ENCODE data around the gene TMEM178B.

TMEM178B gene

GRCh38 chr7:141209454-141209853, 135.6 kb downstream of the TMEM178B start (continued):
- TF ChIP-seq, protein P1, sequence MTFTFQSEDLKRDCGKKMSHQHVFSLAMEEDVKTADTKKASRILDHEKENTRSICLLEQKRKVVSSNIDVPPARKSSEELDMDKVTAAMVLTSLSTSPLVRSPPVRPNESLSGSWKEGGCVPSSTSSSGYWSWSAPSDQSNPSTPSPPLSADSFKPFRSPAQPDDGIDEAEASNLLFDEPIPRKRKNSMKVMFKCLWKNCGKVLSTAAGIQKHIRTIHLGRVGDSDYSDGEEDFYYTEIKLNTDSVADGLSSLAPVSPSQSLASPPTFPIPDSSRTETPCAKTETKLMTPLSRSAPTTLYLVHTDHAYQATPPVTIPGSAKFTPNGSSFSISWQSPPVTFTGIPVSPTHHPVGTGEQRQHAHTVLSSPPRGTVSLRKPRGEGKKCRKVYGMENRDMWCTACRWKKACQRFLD (tag by site-specific recombination; IDR thresholded peaks at IDR 0.05) = no peak
- TF ChIP-seq ZNF596 (tag by site-specific recombination; IDR thresholded peaks at IDR 0.05) = no peak

- CTCF ChIA-PET = no interaction called here
- H3K4me1 ChIP-seq (ENCODE audit: control insufficient read depth, insufficient read depth, low read length) = no peaks in the 10 kb centered on the region
- no peak overlapping the region for H3K4me3 ChIP-seq (ENCODE audit: low read depth, low read length)
- peaks cover 0 to 3% of the 10 kb centered on the region in 2 experiments; a peak in 1 of 3 replicates for H3K36me3 ChIP-seq (ENCODE audit: control insufficient read depth in 2 of 2, insufficient read depth in 1 of 2, low read length in 2 of 2)
- no peaks in the 10 kb centered on the region for H3K9me3 ChIP-seq (ENCODE audit: control insufficient read depth, insufficient read depth, low read depth, low read length)
- POLR2A ChIA-PET = no interaction called here
- H3K27ac ChIP-seq (ENCODE audit: extremely low read depth, low read depth, low read length) = no peak overlapping the region
- TF ChIP-seq ZNF768 (tag by site-specific recombination; IDR thresholded peaks at IDR 0.05) = no peak
- TF ChIP-seq ZNF426 (tag by site-specific recombination; IDR thresholded peaks at IDR 0.05) = no peak
- no peak for TF ChIP-seq KLF10 (tag by site-specific recombination; IDR thresholded peaks at IDR 0.05)
- TF ChIP-seq ZNF175 (tag by site-specific recombination; IDR thresholded peaks at IDR 0.05) = no peak
- TF ChIP-seq ZNF76 (tag by site-specific recombination; IDR thresholded peaks at IDR 0.05; ENCODE audit: borderline replicate concordance, low read depth) = no peak
- TF ChIP-seq, protein P2, sequence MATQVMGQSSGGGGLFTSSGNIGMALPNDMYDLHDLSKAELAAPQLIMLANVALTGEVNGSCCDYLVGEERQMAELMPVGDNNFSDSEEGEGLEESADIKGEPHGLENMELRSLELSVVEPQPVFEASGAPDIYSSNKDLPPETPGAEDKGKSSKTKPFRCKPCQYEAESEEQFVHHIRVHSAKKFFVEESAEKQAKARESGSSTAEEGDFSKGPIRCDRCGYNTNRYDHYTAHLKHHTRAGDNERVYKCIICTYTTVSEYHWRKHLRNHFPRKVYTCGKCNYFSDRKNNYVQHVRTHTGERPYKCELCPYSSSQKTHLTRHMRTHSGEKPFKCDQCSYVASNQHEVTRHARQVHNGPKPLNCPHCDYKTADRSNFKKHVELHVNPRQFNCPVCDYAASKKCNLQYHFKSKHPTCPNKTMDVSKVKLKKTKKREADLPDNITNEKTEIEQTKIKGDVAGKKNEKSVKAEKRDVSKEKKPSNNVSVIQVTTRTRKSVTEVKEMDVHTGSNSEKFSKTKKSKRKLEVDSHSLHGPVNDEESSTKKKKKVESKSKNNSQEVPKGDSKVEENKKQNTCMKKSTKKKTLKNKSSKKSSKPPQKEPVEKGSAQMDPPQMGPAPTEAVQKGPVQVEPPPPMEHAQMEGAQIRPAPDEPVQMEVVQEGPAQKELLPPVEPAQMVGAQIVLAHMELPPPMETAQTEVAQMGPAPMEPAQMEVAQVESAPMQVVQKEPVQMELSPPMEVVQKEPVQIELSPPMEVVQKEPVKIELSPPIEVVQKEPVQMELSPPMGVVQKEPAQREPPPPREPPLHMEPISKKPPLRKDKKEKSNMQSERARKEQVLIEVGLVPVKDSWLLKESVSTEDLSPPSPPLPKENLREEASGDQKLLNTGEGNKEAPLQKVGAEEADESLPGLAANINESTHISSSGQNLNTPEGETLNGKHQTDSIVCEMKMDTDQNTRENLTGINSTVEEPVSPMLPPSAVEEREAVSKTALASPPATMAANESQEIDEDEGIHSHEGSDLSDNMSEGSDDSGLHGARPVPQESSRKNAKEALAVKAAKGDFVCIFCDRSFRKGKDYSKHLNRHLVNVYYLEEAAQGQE (tag by site-specific recombination; IDR thresholded peaks at IDR 0.05) = no peak
- no peak for TF ChIP-seq HOXD13 (CRISPR knock-in tag; IDR thresholded peaks at IDR 0.05; ENCODE audit: borderline replicate concordance)
- no peak for TF ChIP-seq ZNF830 (tag by site-specific recombination; IDR thresholded peaks at IDR 0.05; ENCODE audit: low read depth)
- TF ChIP-seq ZNF146 (tag by site-specific recombination; IDR thresholded peaks at IDR 0.05) = no peak
- TF ChIP-seq GLI4 (tag by site-specific recombination; IDR thresholded peaks at IDR 0.05) = no peak
- no peak for TF ChIP-seq ZNF184 (tag by site-specific recombination; IDR thresholded peaks at IDR 0.05)
- TF ChIP-seq ZNF791 (tag by site-specific recombination; IDR thresholded peaks at IDR 0.05) = no peak
- no peak for TF ChIP-seq ZNF398 (tag by site-specific recombination; IDR thresholded peaks at IDR 0.05)
- no peak for TF ChIP-seq ZSCAN23 (tag by site-specific recombination; IDR thresholded peaks at IDR 0.05)
- no peak for TF ChIP-seq ZNF792 (tag by site-specific recombination; IDR thresholded peaks at IDR 0.05)
- no peak for TF ChIP-seq ZNF548 (tag by site-specific recombination; IDR thresholded peaks at IDR 0.05)
- TF ChIP-seq MEIS1 (CRISPR knock-in tag; IDR thresholded peaks at IDR 0.05; ENCODE audit: borderline replicate concordance) = no peak
- no peak for TF ChIP-seq GFI1B (tag by site-specific recombination; IDR thresholded peaks at IDR 0.05)
- no peak for TF ChIP-seq YY2 (tag by site-specific recombination; IDR thresholded peaks at IDR 0.05)
Observed at GRCh38 chr7:141210862-141211261, 137.0 kb downstream of the TMEM178B start.
